Measurements from ENCODE around the gene CEP295NL.
"Not testable (repeated sequence)": the region's sequence is repeated elsewhere in the genome, so short reads cannot be mapped to it uniquely, and the experiment has no call there.

CEP295NL gene

GRCh38 chr17:78902231-78902630 is 770 bp downstream of the CEP295NL start:
- not testable (repeated sequence) for H3K4me3 ChIP-seq (ENCODE audit: extremely low read depth, insufficient read depth, low read length, poor library complexity, severe bottlenecking); H3K9me3 ChIP-seq (ENCODE audit: control insufficient read depth, low read length); H3K4me1 ChIP-seq (ENCODE audit: control insufficient read depth, insufficient read depth, low read length, poor library complexity, severe bottlenecking)
- WGBS, 2 experiments (ENCODE audit: insufficient coverage in 2 of 2) = 97 to 100% methylated on average over 5 to 8 of the region's 8 CpGs
- H3K27ac ChIP-seq (ENCODE audit: low read depth, low read length, severe bottlenecking) = peak overlapping the region; percentile 23
- H3K36me3 ChIP-seq (ENCODE audit: control insufficient read depth, insufficient read depth, low read length) = peaks cover 18% of the 10 kb centered on the region

GRCh38 chr17:78901806-78902205 is 1.2 kb downstream of the CEP295NL start:
- H3K9me3 ChIP-seq (ENCODE audit: control insufficient read depth, low read length) = no peaks in the 10 kb centered on the region
- H3K36me3 ChIP-seq (ENCODE audit: control insufficient read depth, insufficient read depth, low read length) = peaks cover 18% of the 10 kb centered on the region
- peaks cover 8% of the 10 kb centered on the region for H3K4me1 ChIP-seq (ENCODE audit: control insufficient read depth, insufficient read depth, low read length, poor library complexity, severe bottlenecking)
- no peak overlapping the region for H3K27ac ChIP-seq (ENCODE audit: low read depth, low read length, severe bottlenecking)
- H3K4me3 ChIP-seq (ENCODE audit: extremely low read depth, insufficient read depth, low read length, poor library complexity, severe bottlenecking) = no peak overlapping the region
- 89 to 100% methylated on average over 9 to 10 of the region's 10 CpGs for WGBS, 2 experiments (ENCODE audit: insufficient coverage in 2 of 2)

- Histone ChIP-seq H3K36me3 (ENCODE audit: control insufficient read depth, insufficient read depth, low read length) (peaks cover 18% of the 10 kb centered on the region), H3K4me1 (ENCODE audit: control insufficient read depth, insufficient read depth, low read length, poor library complexity, severe bottlenecking) (peaks cover 8% of the 10 kb centered on the region), H3K27ac (ENCODE audit: low read depth, low read length, severe bottlenecking) (no peak overlapping the region), H3K4me3 (ENCODE audit: extremely low read depth, insufficient read depth, low read length, poor library complexity, severe bottlenecking) (no peak overlapping the region), H3K9me3 (ENCODE audit: control insufficient read depth, low read length) (no peaks in the 10 kb centered on the region)
- 93 to 94% methylated on average over 29 of the region's 29 CpGs for WGBS, 2 experiments (ENCODE audit: insufficient coverage in 2 of 2)
Measured at GRCh38 chr17:78900816-78901215, 2.2 kb downstream of the CEP295NL start.

- 53 to 77% methylated on average over 10 to 11 of the region's 18 CpGs for WGBS, 2 experiments (ENCODE audit: insufficient coverage in 2 of 2)
- H3K36me3 ChIP-seq (ENCODE audit: control insufficient read depth, insufficient read depth, low read length) = peaks cover 18% of the 10 kb centered on the region
- H3K4me3 ChIP-seq (ENCODE audit: extremely low read depth, insufficient read depth, low read length, poor library complexity, severe bottlenecking) = no peak overlapping the region
- peaks cover 4% of the 10 kb centered on the region for H3K4me1 ChIP-seq (ENCODE audit: control insufficient read depth, insufficient read depth, low read length, poor library complexity, severe bottlenecking)
- H3K9me3 ChIP-seq (ENCODE audit: control insufficient read depth, low read length) = no peaks in the 10 kb centered on the region
- H3K27ac ChIP-seq (ENCODE audit: low read depth, low read length, severe bottlenecking) = no peak overlapping the region
Measured at GRCh38 chr17:78899361-78900260, 3.4 kb downstream of the CEP295NL start.

- Histone ChIP-seq H3K36me3 (ENCODE audit: control insufficient read depth, insufficient read depth, low read length) (peaks cover 16% of the 10 kb centered on the region), H3K9me3 (ENCODE audit: control insufficient read depth, low read length) (no peaks in the 10 kb centered on the region), H3K27ac (ENCODE audit: low read depth, low read length, severe bottlenecking) (no peak overlapping the region), H3K4me3 (ENCODE audit: extremely low read depth, insufficient read depth, low read length, poor library complexity, severe bottlenecking) (no peak overlapping the region), H3K4me1 (ENCODE audit: control insufficient read depth, insufficient read depth, low read length, poor library complexity, severe bottlenecking) (peaks cover 4% of the 10 kb centered on the region)
- 84 to 91% methylated on average over 10 to 13 of the region's 13 CpGs for WGBS, 2 experiments (ENCODE audit: insufficient coverage in 2 of 2)
Measured at GRCh38 chr17:78898947-78899346, 4.1 kb downstream of the CEP295NL start.

- no peak overlapping the region for H3K27ac ChIP-seq (ENCODE audit: low read depth, low read length, severe bottlenecking)
- 89 to 92% methylated on average over 13 to 16 of the region's 17 CpGs for WGBS, 2 experiments (ENCODE audit: insufficient coverage in 2 of 2)
Measured at GRCh38 chr17:78898075-78898836, 4.7 kb downstream of the CEP295NL start.

GRCh38 chr17:78897664-78898047 is 5.3 kb downstream of the CEP295NL start:
- peaks cover 12% of the 10 kb centered on the region for H3K36me3 ChIP-seq (ENCODE audit: control insufficient read depth, insufficient read depth, low read length)
- H3K4me3 ChIP-seq (ENCODE audit: extremely low read depth, insufficient read depth, low read length, poor library complexity, severe bottlenecking) = no peak overlapping the region
- 93% methylated on average over 5 to 7 of the region's 7 CpGs for WGBS, 2 experiments (ENCODE audit: insufficient coverage in 2 of 2)
- H3K4me1 ChIP-seq (ENCODE audit: control insufficient read depth, insufficient read depth, low read length, poor library complexity, severe bottlenecking) = peaks cover 4% of the 10 kb centered on the region
- no peak overlapping the region for H3K27ac ChIP-seq (ENCODE audit: low read depth, low read length, severe bottlenecking)
- H3K9me3 ChIP-seq (ENCODE audit: control insufficient read depth, low read length) = no peaks in the 10 kb centered on the region

More at GRCh38 chr17:78898075-78898836, 4.7 kb downstream of the CEP295NL start:
- no peaks in the 10 kb centered on the region for H3K9me3 ChIP-seq (ENCODE audit: control insufficient read depth, low read length)
- no peak overlapping the region for H3K4me3 ChIP-seq (ENCODE audit: extremely low read depth, insufficient read depth, low read length, poor library complexity, severe bottlenecking)
- peaks cover 4% of the 10 kb centered on the region for H3K4me1 ChIP-seq (ENCODE audit: control insufficient read depth, insufficient read depth, low read length, poor library complexity, severe bottlenecking)
- H3K36me3 ChIP-seq (ENCODE audit: control insufficient read depth, insufficient read depth, low read length) = peaks cover 14% of the 10 kb centered on the region

- Histone ChIP-seq H3K9me3 (ENCODE audit: control insufficient read depth, low read length) (no peaks in the 10 kb centered on the region), H3K27ac (ENCODE audit: low read depth, low read length, severe bottlenecking) (no peak overlapping the region), H3K4me3 (ENCODE audit: extremely low read depth, insufficient read depth, low read length, poor library complexity, severe bottlenecking) (no peak overlapping the region), H3K4me1 (ENCODE audit: control insufficient read depth, insufficient read depth, low read length, poor library complexity, severe bottlenecking) (peaks cover 4% of the 10 kb centered on the region), H3K36me3 (ENCODE audit: control insufficient read depth, insufficient read depth, low read length) (peaks cover 12% of the 10 kb centered on the region)
- 91 to 96% methylated on average over 23 to 29 of the region's 34 CpGs for WGBS, 2 experiments (ENCODE audit: insufficient coverage in 2 of 2)
Measured at GRCh38 chr17:78896834-78897663, 6.0 kb downstream of the CEP295NL start.

GRCh38 chr17:78896091-78896833 is 6.7 kb downstream of the CEP295NL start:
- Histone ChIP-seq H3K36me3 (ENCODE audit: control insufficient read depth, insufficient read depth, low read length) (peaks cover 7% of the 10 kb centered on the region), H3K4me1 (ENCODE audit: control insufficient read depth, insufficient read depth, low read length, poor library complexity, severe bottlenecking) (peaks cover 4% of the 10 kb centered on the region), H3K27ac (ENCODE audit: low read depth, low read length, severe bottlenecking) (no peak overlapping the region), H3K9me3 (ENCODE audit: control insufficient read depth, low read length) (no peaks in the 10 kb centered on the region), H3K4me3 (ENCODE audit: extremely low read depth, insufficient read depth, low read length, poor library complexity, severe bottlenecking) (no peak overlapping the region)
- WGBS, 2 experiments (ENCODE audit: insufficient coverage in 2 of 2) = 94 to 95% methylated on average over 16 to 17 of the region's 20 CpGs

- Histone ChIP-seq H3K9me3 (ENCODE audit: control insufficient read depth, low read length) (no peaks in the 10 kb centered on the region), H3K36me3 (ENCODE audit: control insufficient read depth, insufficient read depth, low read length) (peaks cover 3% of the 10 kb centered on the region), H3K27ac (ENCODE audit: low read depth, low read length, severe bottlenecking) (no peak overlapping the region), H3K4me1 (ENCODE audit: control insufficient read depth, insufficient read depth, low read length, poor library complexity, severe bottlenecking) (peaks cover 4% of the 10 kb centered on the region), H3K4me3 (ENCODE audit: extremely low read depth, insufficient read depth, low read length, poor library complexity, severe bottlenecking) (no peak overlapping the region)
- 80 to 90% methylated on average over 2 to 3 of the region's 5 CpGs for WGBS, 2 experiments (ENCODE audit: insufficient coverage in 2 of 2)
Measured at GRCh38 chr17:78895322-78895721, 7.7 kb downstream of the CEP295NL start.
